ENCODE measurements around the gene SAMSN1.

SAMSN1 gene

GRCh38 chr21:14522736-14523135, 23.4 kb downstream of the SAMSN1 start:
- H3K36me3 ChIP-seq (ENCODE audit: control insufficient read depth in 2 of 2, insufficient read depth in 1 of 2, low read length in 2 of 2), result no peaks in the 10 kb centered on the region
- TF ChIP-seq KLF16 (tag by site-specific recombination; IDR thresholded peaks at IDR 0.05), result no peak
- TF ChIP-seq, protein P1, sequence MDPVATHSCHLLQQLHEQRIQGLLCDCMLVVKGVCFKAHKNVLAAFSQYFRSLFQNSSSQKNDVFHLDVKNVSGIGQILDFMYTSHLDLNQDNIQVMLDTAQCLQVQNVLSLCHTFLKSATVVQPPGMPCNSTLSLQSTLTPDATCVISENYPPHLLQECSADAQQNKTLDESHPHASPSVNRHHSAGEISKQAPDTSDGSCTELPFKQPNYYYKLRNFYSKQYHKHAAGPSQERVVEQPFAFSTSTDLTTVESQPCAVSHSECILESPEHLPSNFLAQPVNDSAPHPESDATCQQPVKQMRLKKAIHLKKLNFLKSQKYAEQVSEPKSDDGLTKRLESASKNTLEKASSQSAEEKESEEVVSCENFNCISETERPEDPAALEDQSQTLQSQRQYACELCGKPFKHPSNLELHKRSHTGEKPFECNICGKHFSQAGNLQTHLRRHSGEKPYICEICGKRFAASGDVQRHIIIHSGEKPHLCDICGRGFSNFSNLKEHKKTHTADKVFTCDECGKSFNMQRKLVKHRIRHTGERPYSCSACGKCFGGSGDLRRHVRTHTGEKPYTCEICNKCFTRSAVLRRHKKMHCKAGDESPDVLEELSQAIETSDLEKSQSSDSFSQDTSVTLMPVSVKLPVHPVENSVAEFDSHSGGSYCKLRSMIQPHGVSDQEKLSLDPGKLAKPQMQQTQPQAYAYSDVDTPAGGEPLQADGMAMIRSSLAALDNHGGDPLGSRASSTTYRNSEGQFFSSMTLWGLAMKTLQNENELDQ (tag by site-specific recombination; IDR thresholded peaks at IDR 0.05; ENCODE audit: low read depth), result no peak
- no peak for TF ChIP-seq TCF7L2 (IDR thresholded peaks at IDR 0.05; ENCODE audit: borderline replicate concordance, low read depth, low read length)
- TF ChIP-seq, protein P2, sequence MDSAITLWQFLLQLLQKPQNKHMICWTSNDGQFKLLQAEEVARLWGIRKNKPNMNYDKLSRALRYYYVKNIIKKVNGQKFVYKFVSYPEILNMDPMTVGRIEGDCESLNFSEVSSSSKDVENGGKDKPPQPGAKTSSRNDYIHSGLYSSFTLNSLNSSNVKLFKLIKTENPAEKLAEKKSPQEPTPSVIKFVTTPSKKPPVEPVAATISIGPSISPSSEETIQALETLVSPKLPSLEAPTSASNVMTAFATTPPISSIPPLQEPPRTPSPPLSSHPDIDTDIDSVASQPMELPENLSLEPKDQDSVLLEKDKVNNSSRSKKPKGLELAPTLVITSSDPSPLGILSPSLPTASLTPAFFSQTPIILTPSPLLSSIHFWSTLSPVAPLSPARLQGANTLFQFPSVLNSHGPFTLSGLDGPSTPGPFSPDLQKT (IDR thresholded peaks at IDR 0.05; ENCODE audit: borderline replicate concordance, low read depth, low read length), result no peak
- TF ChIP-seq, protein P3, sequence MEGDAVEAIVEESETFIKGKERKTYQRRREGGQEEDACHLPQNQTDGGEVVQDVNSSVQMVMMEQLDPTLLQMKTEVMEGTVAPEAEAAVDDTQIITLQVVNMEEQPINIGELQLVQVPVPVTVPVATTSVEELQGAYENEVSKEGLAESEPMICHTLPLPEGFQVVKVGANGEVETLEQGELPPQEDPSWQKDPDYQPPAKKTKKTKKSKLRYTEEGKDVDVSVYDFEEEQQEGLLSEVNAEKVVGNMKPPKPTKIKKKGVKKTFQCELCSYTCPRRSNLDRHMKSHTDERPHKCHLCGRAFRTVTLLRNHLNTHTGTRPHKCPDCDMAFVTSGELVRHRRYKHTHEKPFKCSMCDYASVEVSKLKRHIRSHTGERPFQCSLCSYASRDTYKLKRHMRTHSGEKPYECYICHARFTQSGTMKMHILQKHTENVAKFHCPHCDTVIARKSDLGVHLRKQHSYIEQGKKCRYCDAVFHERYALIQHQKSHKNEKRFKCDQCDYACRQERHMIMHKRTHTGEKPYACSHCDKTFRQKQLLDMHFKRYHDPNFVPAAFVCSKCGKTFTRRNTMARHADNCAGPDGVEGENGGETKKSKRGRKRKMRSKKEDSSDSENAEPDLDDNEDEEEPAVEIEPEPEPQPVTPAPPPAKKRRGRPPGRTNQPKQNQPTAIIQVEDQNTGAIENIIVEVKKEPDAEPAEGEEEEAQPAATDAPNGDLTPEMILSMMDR (tag by site-specific recombination; IDR thresholded peaks at IDR 0.05), result no peak
- no peak for TF ChIP-seq ZNF558 (tag by site-specific recombination; IDR thresholded peaks at IDR 0.05)
- TF ChIP-seq ZBTB20 (tag by site-specific recombination; IDR thresholded peaks at IDR 0.05), result no peak
- no peak for TF ChIP-seq ZNF530 (tag by site-specific recombination; IDR thresholded peaks at IDR 0.05; ENCODE audit: low read depth)
- no peak for TF ChIP-seq ZNF549 (tag by site-specific recombination; IDR thresholded peaks at IDR 0.05)
- TF ChIP-seq PRDM10 (tag by site-specific recombination; IDR thresholded peaks at IDR 0.05), result no peak
- TF ChIP-seq IKZF3 (tag by site-specific recombination; IDR thresholded peaks at IDR 0.05), result no peak
- no peak for TF ChIP-seq ZNF239 (tag by site-specific recombination; IDR thresholded peaks at IDR 0.05)
- TF ChIP-seq ZNF16 (tag by site-specific recombination; IDR thresholded peaks at IDR 0.05; ENCODE audit: low read depth), result no peak
- TF ChIP-seq GLIS2 (tag by site-specific recombination; IDR thresholded peaks at IDR 0.05), result no peak
- TF ChIP-seq HOXC10 (CRISPR knock-in tag; IDR thresholded peaks at IDR 0.05), result no peak
- TF ChIP-seq ZNF501 (tag by site-specific recombination; IDR thresholded peaks at IDR 0.05), result no peak
- TF ChIP-seq ZNF555 (tag by site-specific recombination; conservative IDR thresholded peaks at IDR 0.05), result no peak
- POLR2A ChIA-PET, result no interaction called here
- CTCF ChIA-PET, result interaction anchor here (0.6 kb wide), 1 partner anchor 1280 kb away, joined by 4 read pairs; no protein-coding TSS in a partner anchor
- no peaks in the 10 kb centered on the region for H3K9me3 ChIP-seq (ENCODE audit: control insufficient read depth, insufficient read depth, low read depth, low read length)
- no peaks in the 10 kb centered on the region for H3K4me1 ChIP-seq (ENCODE audit: control insufficient read depth, insufficient read depth, low read length)
- no peak overlapping the region for H3K27ac ChIP-seq (ENCODE audit: extremely low read depth, low read depth, low read length)
- H3K4me3 ChIP-seq (ENCODE audit: low read depth, low read length), result no peak overlapping the region

GRCh38 chr21:14520535-14520934, 25.6 kb downstream of the SAMSN1 start:
- Histone ChIP-seq H3K9me3 (ENCODE audit: control insufficient read depth, insufficient read depth, low read depth, low read length) (no peaks in the 10 kb centered on the region), H3K27ac (ENCODE audit: extremely low read depth, low read depth, low read length) (no peak overlapping the region), H3K4me1 (ENCODE audit: control insufficient read depth, insufficient read depth, low read length) (no peaks in the 10 kb centered on the region), H3K4me3 (ENCODE audit: low read depth, low read length) (no peak overlapping the region), H3K36me3 (ENCODE audit: control insufficient read depth in 2 of 2, insufficient read depth in 1 of 2, low read length in 2 of 2) (no peaks in the 10 kb centered on the region)
- no peak for TF ChIP-seq KLF10 (tag by site-specific recombination; IDR thresholded peaks at IDR 0.05)
- CTCF ChIA-PET, result no interaction called here
- POLR2A ChIA-PET, result no interaction called here
